GM18870 (cell line): Measurements from ENCODE around the gene RPL39.
"Not testable (repeated sequence)": the region's sequence is repeated elsewhere in the genome, so short reads cannot be mapped to it uniquely, and the experiment has no call there.

Experiments used
- ATAC-seq: cut with Tn5 transposase; IDR thresholded peaks from one replicate; pipeline ENCODE4 v1.9.1; 2021; ENCODE audit warnings: moderate library complexity; ENCODE audit not compliant: unreplicated experiment

The RPL39 gene

GRCh38 chrX:119763836-119764387 lies 27.5 kb downstream of the RPL39 start:
- ATAC-seq = no peak

GRCh38 chrX:119763181-119763580 lies 28.2 kb downstream of the RPL39 start:
- no peak for ATAC-seq

DNA sequence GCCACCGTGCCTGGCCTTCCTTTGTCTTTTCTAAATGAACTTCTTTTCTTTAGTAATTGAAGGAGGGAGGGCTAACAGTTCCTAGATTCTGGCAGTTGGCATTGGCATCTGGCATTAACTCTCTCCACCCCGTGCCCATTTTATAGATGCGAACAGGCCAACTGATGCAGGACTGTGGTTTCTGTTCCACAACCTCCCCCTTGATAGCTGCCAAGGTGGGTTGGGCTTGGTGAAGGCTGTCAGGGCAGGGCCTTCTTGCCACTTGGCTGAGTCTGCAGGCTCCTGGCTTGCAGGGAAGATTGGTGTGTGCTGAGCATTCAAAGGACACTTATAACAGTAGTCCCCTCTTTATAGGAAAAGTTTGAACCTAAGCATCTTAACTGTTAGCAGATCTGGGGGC lies 28.7 kb downstream of the RPL39 start:
- ATAC-seq = no peak

DNA sequence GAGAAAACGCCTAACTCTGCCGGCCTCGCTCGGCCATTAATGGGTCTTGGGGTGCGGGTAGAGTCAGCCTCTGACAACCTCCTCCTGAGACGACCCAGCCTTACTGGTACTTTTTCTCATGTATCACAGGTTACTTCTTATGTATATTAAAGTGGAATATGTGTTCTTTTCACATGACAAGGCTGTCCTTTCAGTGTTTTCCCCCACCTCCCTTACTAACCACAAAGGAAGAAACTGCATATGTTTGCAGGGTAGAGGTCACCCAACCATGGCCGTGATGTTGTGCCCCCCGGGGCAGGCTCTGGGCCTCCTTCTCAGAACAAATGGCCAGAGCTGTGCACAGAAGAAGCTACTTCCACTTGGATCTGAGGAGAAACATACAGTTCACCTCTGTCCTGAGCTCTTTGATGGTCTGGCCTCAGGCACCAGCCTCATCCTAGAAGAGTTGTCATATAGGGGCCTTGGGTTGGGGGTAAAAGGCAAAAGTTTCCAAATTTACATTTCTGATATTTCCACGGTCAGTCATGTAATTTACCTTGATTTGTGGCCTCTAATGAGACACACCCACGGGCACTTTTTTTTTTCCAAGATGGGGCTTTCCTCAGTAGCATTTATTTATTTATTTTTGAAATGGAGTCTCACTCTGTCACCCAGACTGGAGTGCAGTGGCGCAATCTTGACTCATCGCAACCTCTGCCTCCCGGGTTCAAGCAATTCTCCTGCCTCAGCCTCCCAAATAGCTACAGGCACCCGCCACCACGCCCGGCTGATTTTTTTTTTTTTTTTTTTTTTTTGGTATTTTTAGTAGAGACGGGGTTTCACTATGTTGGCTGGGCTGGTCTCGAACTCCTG lies 31.2 kb downstream of the RPL39 start:
- ATAC-seq = no peak

DNA sequence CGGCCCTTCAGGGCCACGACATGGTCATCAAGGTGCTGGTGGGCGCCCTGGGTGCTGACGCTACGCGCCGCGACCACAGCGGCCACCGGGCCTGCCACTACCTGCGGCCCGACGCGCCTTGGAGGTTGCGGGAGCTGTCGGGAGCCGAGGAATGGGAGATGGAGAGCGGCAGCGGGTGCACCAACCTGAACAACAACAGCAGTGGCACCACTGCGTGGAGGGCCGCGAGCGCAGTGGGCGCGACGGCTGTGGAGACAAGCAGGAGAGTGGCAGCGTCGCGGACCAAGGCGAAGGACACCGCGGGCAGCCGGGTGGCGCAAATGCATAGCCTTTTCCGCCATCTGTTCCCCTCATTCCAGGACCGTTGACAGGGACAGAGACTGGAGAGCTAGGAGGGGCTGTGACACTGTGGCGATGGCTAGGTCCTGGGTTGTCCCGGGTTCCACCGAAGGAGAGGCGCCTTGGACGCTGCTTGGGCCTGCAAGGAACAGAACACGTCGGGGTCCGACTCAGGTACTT lies 32.1 kb downstream of the RPL39 start:
- ATAC-seq = no peak

- no peak for ATAC-seq
Measured at GRCh38 chrX:119758731-119759247, 32.6 kb downstream of the RPL39 start.

- ATAC-seq = no peak
Measured at GRCh38 chrX:119757979-119758730, 33.3 kb downstream of the RPL39 start, which contains the start of gene SOWAHD. TSS of gene SOWAHD (plus strand) at chrX:119758588. CDS start at chrX:119758668, 80 bp downstream.

GRCh38 chrX:119757646-119757978 lies 33.8 kb downstream of the RPL39 start:
- no peak for ATAC-seq

GRCh38 chrX:119756926-119757635 lies 34.3 kb downstream of the RPL39 start:
- no peak for ATAC-seq

- ATAC-seq = peak; percentile 86
Measured at GRCh38 chrX:119755981-119756533, 35.4 kb downstream of the RPL39 start.

DNA sequence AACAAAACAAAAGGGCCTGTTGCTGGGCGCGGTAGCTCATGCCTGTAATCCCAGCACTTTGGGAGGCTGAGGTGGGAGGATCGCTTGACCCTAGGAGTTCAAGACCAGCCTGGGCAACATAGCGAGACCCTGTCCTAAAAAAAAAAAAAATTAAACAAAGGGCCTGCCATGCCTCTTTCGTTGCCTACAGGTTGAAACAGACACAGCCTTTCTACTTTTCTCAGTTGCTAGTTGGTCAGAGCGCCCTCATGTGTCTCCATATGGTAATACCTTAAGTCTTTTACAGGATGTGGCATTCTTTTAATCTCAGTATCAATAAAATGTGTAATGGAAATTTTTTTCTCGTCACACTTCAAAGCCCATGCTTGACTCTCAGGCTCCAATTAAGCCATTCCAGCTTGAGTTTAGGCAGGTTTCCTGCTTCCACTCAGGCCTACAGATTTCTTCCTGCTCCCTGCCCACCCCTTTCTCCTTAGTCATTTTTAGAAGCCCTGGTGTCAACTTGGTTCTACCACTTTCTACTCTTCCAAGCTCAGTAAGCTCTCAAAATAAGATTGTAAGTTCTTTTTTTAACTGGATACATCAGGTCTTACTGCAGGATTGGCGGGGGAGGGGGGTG lies 37.7 kb downstream of the RPL39 start:
- ATAC-seq = no peak

DNA sequence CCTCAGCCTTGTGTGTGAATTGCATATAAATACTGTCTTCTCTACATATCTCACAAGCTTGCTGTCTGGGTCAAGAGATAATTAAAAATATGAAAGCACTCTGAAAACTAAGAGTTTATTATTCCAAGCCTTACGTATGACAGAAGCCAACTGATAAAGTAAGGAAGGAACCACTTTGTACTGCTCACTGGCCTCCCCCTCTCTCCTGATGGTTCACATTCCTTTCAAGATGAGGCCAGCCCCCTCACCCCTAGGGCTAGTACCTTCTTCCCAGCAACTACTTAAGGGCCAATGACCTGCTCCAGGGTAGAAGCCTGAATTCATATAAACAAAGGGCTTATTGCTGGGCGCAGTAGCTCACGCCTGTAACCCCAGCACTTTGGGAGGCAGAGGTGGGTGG lies 38.4 kb downstream of the RPL39 start:
- no peak for ATAC-seq

- not testable (repeated sequence) for ATAC-seq
Measured at GRCh38 chrX:119750751-119751150, 40.7 kb downstream of the RPL39 start.

DNA sequence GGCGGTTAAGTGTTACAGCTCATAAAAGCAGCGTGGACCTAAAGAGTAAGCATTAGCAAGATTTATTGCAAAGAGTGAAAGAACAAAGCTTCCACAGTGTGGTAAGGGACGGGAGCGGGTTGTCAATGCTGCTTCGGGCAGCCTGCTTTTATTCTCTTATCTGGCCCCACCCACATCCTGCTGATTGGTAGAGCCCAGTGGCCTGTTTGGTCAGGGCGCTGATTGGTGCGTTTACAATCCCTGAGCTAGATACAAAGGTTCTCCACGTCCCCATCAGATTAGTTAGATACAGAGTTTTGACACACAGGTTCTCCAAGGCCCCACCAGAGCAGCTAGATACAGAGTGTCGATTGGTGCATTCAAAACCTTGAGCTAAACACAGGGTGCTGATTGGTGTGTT lies 41.3 kb downstream of the RPL39 start:
- ATAC-seq = not testable (repeated sequence)

DNA sequence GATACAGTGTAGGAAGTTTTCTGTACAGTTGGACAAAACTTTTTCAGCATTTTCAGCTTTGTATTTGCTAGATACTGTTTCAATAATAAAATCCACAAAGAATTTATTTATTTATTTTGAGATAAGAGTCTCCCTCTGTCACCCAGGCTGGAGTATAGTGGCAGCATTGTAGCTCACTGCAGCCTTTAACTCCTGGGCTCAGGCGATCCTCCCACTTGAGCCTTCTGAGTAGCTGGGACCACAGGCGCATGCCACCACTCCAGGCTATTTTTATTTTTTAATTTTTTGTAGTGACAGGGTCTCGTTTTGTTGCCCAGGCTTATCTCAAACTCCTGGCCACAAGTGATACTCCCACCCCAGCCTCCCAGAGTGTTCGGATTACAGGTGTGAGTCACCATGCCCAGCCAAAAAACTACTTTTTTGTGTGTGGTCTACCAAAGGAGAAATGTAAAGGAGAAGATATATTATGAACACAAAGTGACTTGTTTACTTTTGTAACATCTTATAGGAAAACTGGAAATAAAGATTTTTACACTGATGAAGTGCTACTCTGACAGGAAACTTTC lies 46.1 kb downstream of the RPL39 start:
- no peak for ATAC-seq

GRCh38 chrX:119738742-119739141 lies 52.7 kb downstream of the RPL39 start:
- ATAC-seq = no peak
